Neural cell (in vitro differentiated cells): ENCODE results near the gene RNF212. TPM values are rescaled to one million over a fixed set of nuclear protein-coding genes. Genes with fewer than 3 reads are reported as not detected.
"Not testable (repeated sequence)": the region's sequence is repeated elsewhere in the genome, so short reads cannot be mapped to it uniquely, and the experiment has no call there.

Experiments
- H2AFZ ChIP-seq: fragments of 200-600, 300-800 bp; sonication (generic), shearing (Covaris generic); 2 replicates; pipeline ENCODE4 v1.6.0; 2014; ENCODE audit warnings: low read depth, mild to moderate bottlenecking, antibody characterized with exemption, low read length, moderate library complexity
- H3F3A ChIP-seq: fragments of 200-600 bp; shearing (Covaris generic); 2 replicates; pipeline ENCODE4 v1.6.1; 2016; ENCODE audit warnings: mild to moderate bottlenecking, moderate library complexity, mixed read lengths, antibody characterized with exemption, low read length; ENCODE audit not compliant: insufficient read depth, poor library complexity, severe bottlenecking
- H3K27ac ChIP-seq: fragments of 200-600, 300-800 bp; sonication (generic), shearing (Covaris generic); 2 replicates; pipeline ENCODE4 v1.5.1; 2014; ENCODE audit warnings: mild to moderate bottlenecking, low read length, moderate library complexity
- H3K27me3 ChIP-seq: fragments of 300-800, 200-600 bp; sonication (generic), shearing (Covaris generic); 2 replicates; pipeline ENCODE4 v1.6.0; 2014; ENCODE audit warnings: mild to moderate bottlenecking, low read depth, low read length, moderate library complexity; ENCODE audit not compliant: insufficient read depth
- H3K36me3 ChIP-seq: fragments of 300-800, 200-600 bp; sonication (generic), shearing (Covaris generic); 2 replicates; pipeline ENCODE4 v1.5.1; 2014; ENCODE audit warnings: mild to moderate bottlenecking, antibody characterized with exemption, low read length, moderate library complexity; ENCODE audit not compliant: insufficient read depth
- H3K4me2 ChIP-seq: fragments of 300-800, 200-600 bp; sonication (generic), shearing (Covaris generic); 2 replicates; pipeline ENCODE4 v1.6.0; 2014; ENCODE audit warnings: mild to moderate bottlenecking, low read length
- H3K4me3 ChIP-seq: fragments of 300-800, 200-600 bp; sonication (generic), shearing (Covaris generic); 2 replicates; pipeline ENCODE4 v1.5.1; 2014; ENCODE audit warnings: mild to moderate bottlenecking, low read length, moderate library complexity
- H3K79me2 ChIP-seq: fragments of 200-600 bp; shearing (Covaris generic); replicated peaks from 2 replicates; pipeline ENCODE4 v1.6.0; 2014; ENCODE audit warnings: mild to moderate bottlenecking, low read length, moderate library complexity; ENCODE audit not compliant: insufficient read depth
- H3K9ac ChIP-seq: fragments of 300-800, 200-600 bp; sonication (generic), shearing (Covaris generic); 2 replicates; pipeline ENCODE4 v1.6.1; 2016; ENCODE audit warnings: mild to moderate bottlenecking, low read length, mixed read lengths
- H3K9me2 ChIP-seq: fragments of 200-600 bp; shearing (Covaris generic); 2 replicates; pipeline ENCODE4 v1.6.1; 2016; ENCODE audit warnings: mild to moderate bottlenecking, low read length, mixed read lengths; ENCODE audit not compliant: insufficient read depth
- H3K9me3 ChIP-seq: fragments of 200-600, 300-800 bp; sonication (generic), shearing (Covaris generic); 2 replicates; pipeline ENCODE4 v1.6.1; 2016; ENCODE audit warnings: mild to moderate bottlenecking, mixed run types, low read length, moderate library complexity, mixed read lengths
- H4K20me1 ChIP-seq: fragments of 200-600 bp; shearing (Covaris generic); 2 replicates; pipeline ENCODE4 v1.6.1; 2016; ENCODE audit warnings: mild to moderate bottlenecking, mixed run types; ENCODE audit not compliant: insufficient read depth
- EP300 ChIP-seq: fragments of 450-650 bp; conservative IDR thresholded peaks from 2 replicates; pipeline ENCODE4 v1.6.1; 2014; ENCODE audit warnings: antibody characterized with exemption, mild to moderate bottlenecking, moderate library complexity; ENCODE audit not compliant: poor library complexity, severe bottlenecking
- EZH2 ChIP-seq: fragments of 200-600, 300-800 bp; shearing (Covaris generic), sonication (generic); IDR thresholded peaks from 2 replicates; pipeline ENCODE4 v1.6.1; 2014; ENCODE audit warnings: antibody characterized with exemption, low read length, borderline replicate concordance, mild to moderate bottlenecking; ENCODE audit not compliant: insufficient read depth, poor library complexity, severe bottlenecking
- MXI1 ChIP-seq: fragments of 450-650 bp; conservative IDR thresholded peaks from 2 replicates; pipeline ENCODE4 v1.6.1; 2014; ENCODE audit warnings: antibody characterized with exemption, mild to moderate bottlenecking; ENCODE audit not compliant: poor library complexity, severe bottlenecking
- POLR2AphosphoS5 ChIP-seq: IDR thresholded peaks from 2 replicates; pipeline ENCODE4 v1.6.1; 2012
- RAD21 ChIP-seq: fragments of 450-650 bp; conservative IDR thresholded peaks from 2 replicates; pipeline ENCODE4 v1.6.1; 2014; ENCODE audit warnings: antibody characterized with exemption, mild to moderate bottlenecking, moderate library complexity
- SMC3 ChIP-seq: fragments of 450-650 bp; conservative IDR thresholded peaks from 2 replicates; pipeline ENCODE4 v1.6.1; 2014; ENCODE audit warnings: antibody characterized with exemption, mild to moderate bottlenecking, moderate library complexity; ENCODE audit not compliant: poor library complexity
- TAF1 ChIP-seq: IDR thresholded peaks from 2 replicates; pipeline ENCODE4 v1.6.1; 2012; ENCODE audit warnings: low read depth
- polyA plus RNA-seq: library from polyadenylated mRNA; depleted of rRNA; stranded (reverse); fragments of >200 nt; gene quantifications from 2 replicates; pipeline ENCODE4 v1.2.3, GENCODE V29; 2014
- TF ChIP-seq, protein P1 (sequence below): fragments of 450-650 bp; IDR thresholded peaks from 2 replicates; pipeline ENCODE4 v1.5.1; 2014; ENCODE audit warnings: antibody characterized with exemption, mild to moderate bottlenecking, moderate library complexity; ENCODE audit not compliant: poor library complexity, severe bottlenecking
- TF ChIP-seq, protein P2 (sequence below): IDR thresholded peaks from 2 replicates; pipeline ENCODE4 v1.6.1; 2012; ENCODE audit warnings: borderline replicate concordance

The RNF212 gene
- polyA plus RNA-seq, 1 donor from 2014 or later: 1.5 TPM

DNA sequence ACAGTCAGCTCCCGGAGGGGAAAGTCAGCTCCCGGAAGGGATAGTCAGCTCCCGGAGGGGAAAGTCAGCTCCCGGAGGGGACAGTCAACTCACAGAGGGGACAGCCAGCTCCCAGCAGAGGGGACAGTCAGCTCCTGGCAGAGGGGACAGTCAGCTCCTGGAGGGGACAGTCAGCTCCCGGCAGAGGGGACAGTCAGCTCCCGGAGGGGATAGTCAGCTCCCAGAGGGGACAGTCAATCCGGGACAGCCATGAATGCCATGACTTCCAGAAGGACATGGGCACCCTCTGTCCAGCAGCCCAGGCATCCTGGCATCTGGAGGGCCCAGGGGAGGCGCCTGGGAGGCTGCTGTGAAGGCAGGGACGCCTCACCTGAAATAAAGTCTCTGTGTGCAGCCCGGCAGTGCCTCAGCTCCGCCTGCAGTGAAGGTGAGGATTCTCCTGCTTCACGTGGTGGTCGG lies 58.1 kb downstream of the RNF212 start:
- H3K27me3 ChIP-seq, H3K9me3 ChIP-seq, H3K27ac ChIP-seq, H3K36me3 ChIP-seq, H4K20me1 ChIP-seq, H3F3A ChIP-seq, H3K4me2 ChIP-seq, H3K79me2 ChIP-seq, H3K9ac ChIP-seq, H2AFZ ChIP-seq, H3K4me3 ChIP-seq, H3K9me2 ChIP-seq: not testable (repeated sequence)

DNA sequence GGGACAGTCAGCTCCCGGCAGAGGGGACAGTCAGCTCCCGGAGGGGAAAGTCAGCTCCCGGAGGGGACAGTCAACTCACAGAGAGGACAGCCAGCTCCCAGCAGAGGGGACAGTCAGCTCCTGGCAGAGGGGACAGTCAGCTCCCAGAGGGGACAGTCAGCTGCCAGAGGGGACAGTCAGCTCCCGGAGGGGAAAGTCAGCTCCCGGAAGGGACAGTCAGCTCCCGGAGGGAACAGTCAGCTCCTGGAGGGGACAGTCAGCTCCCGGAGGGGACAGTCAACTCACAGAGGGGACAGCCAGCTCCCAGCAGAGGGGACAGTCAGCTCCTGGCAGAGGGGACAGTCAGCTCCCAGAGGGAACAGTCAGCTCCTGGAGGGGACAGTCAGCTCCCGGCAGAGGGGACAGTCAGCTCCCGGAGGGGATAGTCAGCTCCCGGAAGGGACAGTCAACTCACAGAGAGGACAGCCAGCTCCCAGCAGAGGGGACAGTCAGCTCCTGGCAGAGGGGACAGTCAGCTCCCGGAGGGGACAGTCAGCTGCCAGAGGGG lies 58.6 kb downstream of the RNF212 start:
- not testable (repeated sequence) for H3K27me3 ChIP-seq, H3K9me3 ChIP-seq, H3K27ac ChIP-seq, H3K4me3 ChIP-seq, H3F3A ChIP-seq, H3K36me3 ChIP-seq, H3K79me2 ChIP-seq, H3K9ac ChIP-seq, H2AFZ ChIP-seq, H3K4me2 ChIP-seq, H4K20me1 ChIP-seq, H3K9me2 ChIP-seq

DNA sequence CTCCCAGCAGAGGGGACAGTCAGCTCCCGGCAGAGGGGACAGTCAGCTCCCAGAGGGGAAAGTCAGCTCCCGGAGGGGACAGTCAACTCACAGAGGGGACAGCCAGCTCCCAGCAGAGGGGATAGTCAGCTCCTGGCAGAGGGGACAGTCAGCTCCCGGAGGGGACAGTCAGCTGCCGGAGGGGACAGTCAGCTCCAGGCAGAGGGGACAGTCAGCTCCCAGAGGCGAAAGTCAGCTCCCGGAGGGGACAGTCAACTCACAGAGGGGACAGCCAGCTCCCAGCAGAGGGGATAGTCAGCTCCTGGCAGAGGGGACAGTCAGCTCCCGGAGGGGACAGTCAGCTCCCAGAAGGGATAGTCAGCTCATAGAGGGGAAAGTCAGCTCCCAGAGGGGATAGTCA lies 59.5 kb downstream of the RNF212 start:
- H4K20me1 ChIP-seq, H3K4me2 ChIP-seq, H2AFZ ChIP-seq, H3K27me3 ChIP-seq, H3K9me2 ChIP-seq, H3K79me2 ChIP-seq, H3K9me3 ChIP-seq, H3K27ac ChIP-seq, H3K4me3 ChIP-seq, H3F3A ChIP-seq, H3K9ac ChIP-seq, H3K36me3 ChIP-seq: not testable (repeated sequence)

DNA sequence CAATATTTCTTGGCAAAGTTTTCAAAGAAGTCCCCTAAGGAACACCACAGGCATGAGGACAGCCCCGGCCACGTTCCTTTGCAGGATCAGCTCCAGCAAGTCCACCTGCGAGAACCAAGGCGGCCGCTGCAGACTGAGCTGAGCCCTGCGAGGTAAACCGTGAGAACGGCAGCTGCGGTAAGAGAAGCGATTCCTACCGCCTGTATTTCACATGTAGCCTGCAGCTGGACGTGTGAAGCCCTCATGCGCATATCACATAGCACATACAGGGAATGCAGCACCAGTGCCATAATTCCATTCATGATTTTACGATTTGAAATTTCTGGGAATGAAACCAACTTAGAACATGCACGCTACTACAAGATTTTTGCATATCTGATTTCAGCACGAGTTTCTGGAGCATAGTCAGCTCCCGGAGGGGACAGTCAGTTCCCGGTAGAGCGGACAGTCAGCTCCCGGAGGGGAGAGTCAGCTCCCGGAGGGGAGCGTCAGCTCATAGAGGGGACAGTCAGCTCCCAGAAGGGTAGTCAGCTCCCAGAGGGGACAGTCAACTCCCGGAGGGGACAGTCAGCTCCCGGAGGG lies 60.2 kb downstream of the RNF212 start:
- Histone ChIP-seq H3F3A (no peaks in the 10 kb centered on the region), H3K9me3 (no peaks in the 10 kb centered on the region), H3K9me2 (no peaks in the 10 kb centered on the region), H4K20me1 (no peaks in the 10 kb centered on the region), H3K9ac (no peak overlapping the region), H3K4me3 (no peak overlapping the region), H3K27ac (no peak overlapping the region), H3K4me2 (no peak overlapping the region), H3K27me3 (no peaks in the 10 kb centered on the region), H2AFZ (no peak overlapping the region), H3K79me2 (no peaks in the 10 kb centered on the region), H3K36me3 (no peaks in the 10 kb centered on the region)
- TF ChIP-seq POLR2AphosphoS5 (no peak), EP300 (no peak), TAF1 (no peak), EZH2 (no peak), SMC3 (no peak), MXI1 (no peak), RAD21 (no peak)
- TF ChIP-seq, protein P1, sequence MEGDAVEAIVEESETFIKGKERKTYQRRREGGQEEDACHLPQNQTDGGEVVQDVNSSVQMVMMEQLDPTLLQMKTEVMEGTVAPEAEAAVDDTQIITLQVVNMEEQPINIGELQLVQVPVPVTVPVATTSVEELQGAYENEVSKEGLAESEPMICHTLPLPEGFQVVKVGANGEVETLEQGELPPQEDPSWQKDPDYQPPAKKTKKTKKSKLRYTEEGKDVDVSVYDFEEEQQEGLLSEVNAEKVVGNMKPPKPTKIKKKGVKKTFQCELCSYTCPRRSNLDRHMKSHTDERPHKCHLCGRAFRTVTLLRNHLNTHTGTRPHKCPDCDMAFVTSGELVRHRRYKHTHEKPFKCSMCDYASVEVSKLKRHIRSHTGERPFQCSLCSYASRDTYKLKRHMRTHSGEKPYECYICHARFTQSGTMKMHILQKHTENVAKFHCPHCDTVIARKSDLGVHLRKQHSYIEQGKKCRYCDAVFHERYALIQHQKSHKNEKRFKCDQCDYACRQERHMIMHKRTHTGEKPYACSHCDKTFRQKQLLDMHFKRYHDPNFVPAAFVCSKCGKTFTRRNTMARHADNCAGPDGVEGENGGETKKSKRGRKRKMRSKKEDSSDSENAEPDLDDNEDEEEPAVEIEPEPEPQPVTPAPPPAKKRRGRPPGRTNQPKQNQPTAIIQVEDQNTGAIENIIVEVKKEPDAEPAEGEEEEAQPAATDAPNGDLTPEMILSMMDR: no peak
- TF ChIP-seq, protein P2, sequence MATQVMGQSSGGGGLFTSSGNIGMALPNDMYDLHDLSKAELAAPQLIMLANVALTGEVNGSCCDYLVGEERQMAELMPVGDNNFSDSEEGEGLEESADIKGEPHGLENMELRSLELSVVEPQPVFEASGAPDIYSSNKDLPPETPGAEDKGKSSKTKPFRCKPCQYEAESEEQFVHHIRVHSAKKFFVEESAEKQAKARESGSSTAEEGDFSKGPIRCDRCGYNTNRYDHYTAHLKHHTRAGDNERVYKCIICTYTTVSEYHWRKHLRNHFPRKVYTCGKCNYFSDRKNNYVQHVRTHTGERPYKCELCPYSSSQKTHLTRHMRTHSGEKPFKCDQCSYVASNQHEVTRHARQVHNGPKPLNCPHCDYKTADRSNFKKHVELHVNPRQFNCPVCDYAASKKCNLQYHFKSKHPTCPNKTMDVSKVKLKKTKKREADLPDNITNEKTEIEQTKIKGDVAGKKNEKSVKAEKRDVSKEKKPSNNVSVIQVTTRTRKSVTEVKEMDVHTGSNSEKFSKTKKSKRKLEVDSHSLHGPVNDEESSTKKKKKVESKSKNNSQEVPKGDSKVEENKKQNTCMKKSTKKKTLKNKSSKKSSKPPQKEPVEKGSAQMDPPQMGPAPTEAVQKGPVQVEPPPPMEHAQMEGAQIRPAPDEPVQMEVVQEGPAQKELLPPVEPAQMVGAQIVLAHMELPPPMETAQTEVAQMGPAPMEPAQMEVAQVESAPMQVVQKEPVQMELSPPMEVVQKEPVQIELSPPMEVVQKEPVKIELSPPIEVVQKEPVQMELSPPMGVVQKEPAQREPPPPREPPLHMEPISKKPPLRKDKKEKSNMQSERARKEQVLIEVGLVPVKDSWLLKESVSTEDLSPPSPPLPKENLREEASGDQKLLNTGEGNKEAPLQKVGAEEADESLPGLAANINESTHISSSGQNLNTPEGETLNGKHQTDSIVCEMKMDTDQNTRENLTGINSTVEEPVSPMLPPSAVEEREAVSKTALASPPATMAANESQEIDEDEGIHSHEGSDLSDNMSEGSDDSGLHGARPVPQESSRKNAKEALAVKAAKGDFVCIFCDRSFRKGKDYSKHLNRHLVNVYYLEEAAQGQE: no peak
